Naive thymus-derived CD4-positive, alpha-beta T cell (primary cell): Measurements from ENCODE around the gene PLA2G2F. TPM values are rescaled to one million over a fixed set of nuclear protein-coding genes. Genes with fewer than 3 reads are reported as not detected.
A peak's percentile ranks its signal among the peaks of the same experiment; 100 is the strongest.

Source experiments
- ATAC-seq: fragments of 150-1000 bp; cut with Tn5 transposase; 2 replicates; pipeline ENCODE4 v1.10.0; 2021; ENCODE audit warnings: mild to moderate bottlenecking, moderate library complexity
- CTCF ChIA-PET: fragments of 350-600 bp; sonication (Branson Sonifier 250); formaldehyde crosslinking; loops from one replicate; lab custom pipeline; 2021; ENCODE audit warnings: antibody characterized with exemption; lab: Charles Lee
- POLR2A ChIA-PET: fragments of 350-600 bp; sonication (Branson Sonifier 250); formaldehyde crosslinking; loops from one replicate; lab custom pipeline; 2021; ENCODE audit warnings: antibody characterized with exemption, inconsistent platforms; lab: Charles Lee
- DNase-seq, 9 donors: peaks; one replicate each; pipeline versions ENCODE4 v3.0.0 to v3.0.0-alpha.2; 2020 to 2022; ENCODE audit warnings: mixed read lengths in 1 of 9
- H3K27ac ChIP-seq: one replicate; pipeline ENCODE4 v1.7.0; 2013; ENCODE audit warnings: mild to moderate bottlenecking, low read depth, low read length, moderate library complexity
- H3K27me3 ChIP-seq, 2 donors: one replicate each; pipeline ENCODE4 v1.7.0; 2013; ENCODE audit warnings: low read length in 2 of 2, mild to moderate bottlenecking in 2 of 2, moderate library complexity in 2 of 2; ENCODE audit not compliant: control insufficient read depth in 2 of 2, insufficient read depth in 2 of 2
- H3K36me3 ChIP-seq, 3 experiments: 1 replicate in 2 of 3; 2 replicates in 1 of 3; pipeline ENCODE4 v1.7.0; 2013; ENCODE audit warnings: low read length in 3 of 3, mild to moderate bottlenecking in 3 of 3, moderate library complexity in 1 of 3; ENCODE audit not compliant: insufficient read depth in 3 of 3, control insufficient read depth in 2 of 3
- H3K4me1 ChIP-seq, 2 donors: one replicate each; pipeline ENCODE4 v1.7.0; 2013; ENCODE audit warnings: low read length in 2 of 2, mild to moderate bottlenecking in 2 of 2, moderate library complexity in 1 of 2; ENCODE audit not compliant: control insufficient read depth in 2 of 2, insufficient read depth in 2 of 2
- H3K4me3 ChIP-seq: 2 replicates; pipeline ENCODE4 v1.7.0; 2013; ENCODE audit warnings: mild to moderate bottlenecking, low read length
- H3K9me3 ChIP-seq, 3 experiments: 1 replicate in 2 of 3; 2 replicates in 1 of 3; pipeline ENCODE4 v1.7.0; 2013; ENCODE audit warnings: low read length in 3 of 3; ENCODE audit not compliant: control insufficient read depth in 2 of 3
- H3K27ac Mint-ChIP-seq, 9 donors: one replicate each; pipeline ENCODE4 v1.8.0; 2020 to 2022; ENCODE audit warnings: mixed read lengths in 9 of 9, mild to moderate bottlenecking in 8 of 9, moderate library complexity in 5 of 9, inconsistent platforms in 2 of 9
- H3K27me3 Mint-ChIP-seq, 5 donors: one replicate each; pipeline ENCODE4 v1.8.0; 2021 to 2022; ENCODE audit warnings: mixed read lengths in 5 of 5, mild to moderate bottlenecking in 1 of 5
- H3K36me3 Mint-ChIP-seq, 5 donors: one replicate each; pipeline ENCODE4 v1.8.0; 2020 to 2022; ENCODE audit warnings: mixed read lengths in 5 of 5, mild to moderate bottlenecking in 3 of 5, inconsistent platforms in 1 of 5
- H3K4me1 Mint-ChIP-seq, 7 donors: one replicate each; pipeline ENCODE4 v1.8.0; 2020 to 2022; ENCODE audit warnings: mixed read lengths in 7 of 7, mild to moderate bottlenecking in 3 of 7, inconsistent platforms in 1 of 7
- H3K4me3 Mint-ChIP-seq, 10 donors: one replicate each; pipeline ENCODE4 v1.8.0; 2020 to 2022; ENCODE audit warnings: mild to moderate bottlenecking in 10 of 10, mixed read lengths in 10 of 10, moderate library complexity in 6 of 10, inconsistent platforms in 2 of 10
- H3K9me3 Mint-ChIP-seq, 11 donors: one replicate each; pipeline ENCODE4 v1.8.0; 2020 to 2022; ENCODE audit warnings: mixed read lengths in 11 of 11, mild to moderate bottlenecking in 4 of 11, inconsistent platforms in 1 of 11, moderate library complexity in 1 of 11
- intact Hi-C, 2 donors: fragments of 100-400 bp; cut with micrococcal nuclease; formaldehyde crosslinking; loops; one replicate each; pipeline ENCODE4 v1.15.1; 2023
- polyA plus RNA-seq, 2 donors: library from polyadenylated mRNA; unstranded; fragments of 300-500 nt; fragmentation: Illumina TruSeq; gene quantifications; one replicate each; pipeline ENCODE4 v1.2.3, GENCODE V29; 2021
- total RNA-seq, 6 experiments: library from RNA in 5 of 6; stranded (reverse) in 5 of 6; gene quantifications; 1 replicate in 5 of 6; 2 replicates in 1 of 6; pipeline ENCODE4 v1.2.3 and lab custom pipeline; 2021 to 2026

Gene PLA2G2F
- total and polyA plus RNA-seq, 7 experiments from 2014 or later, result not detected

DNA sequence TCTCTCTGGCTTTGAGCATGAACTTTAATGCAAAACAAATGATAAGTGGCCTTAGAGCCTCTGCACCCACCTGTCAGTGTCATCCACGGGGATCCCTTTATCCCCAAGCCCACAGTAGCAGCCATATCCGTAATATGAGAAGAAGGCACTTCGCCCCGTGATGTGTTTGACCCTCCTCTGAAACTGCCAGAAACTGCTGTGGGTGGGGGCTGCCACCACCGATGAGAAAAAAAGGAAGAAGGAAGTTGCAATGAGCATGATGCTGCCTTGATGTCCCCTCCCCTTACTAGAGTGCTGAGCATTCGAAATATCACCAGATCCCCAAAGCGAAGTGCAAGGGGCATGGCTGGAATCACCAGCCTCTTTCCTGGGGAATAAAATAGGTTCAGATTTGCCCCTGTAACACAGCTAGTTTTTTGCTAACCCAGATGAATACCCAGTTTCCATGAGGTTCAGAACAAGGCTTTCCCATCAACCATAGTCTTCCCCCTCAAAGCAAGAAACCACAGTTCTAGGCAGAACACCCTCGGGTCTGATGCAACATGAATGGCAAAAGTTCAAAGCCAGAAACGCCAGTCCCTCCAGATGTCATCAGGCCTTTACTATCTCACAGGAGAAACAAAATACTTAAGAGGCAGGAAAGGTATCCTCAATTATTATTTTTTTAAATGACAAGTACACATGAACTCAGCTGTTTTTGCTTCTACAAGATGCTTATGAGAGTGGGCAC, 36.0 kb downstream of the PLA2G2F start:
- no peak for DNase-seq
- ChIA-PET CTCF (interaction anchor here (0.6 kb wide), 1 partner anchor 37 kb away, joined by 3 read pairs; no protein-coding TSS in a partner anchor), POLR2A (no interaction called here)
- H3K4me3 Mint-ChIP-seq, result peak overlapping the region in 1 of 10 donors; percentile 0
- H3K4me1 Mint-ChIP-seq, result peaks cover 10 to 29% (median 20%) of the 10 kb centered on the region in 7 donors
- peak overlapping the region in 1 of 9 donors; percentile 18 for H3K27ac Mint-ChIP-seq
- H3K36me3 ChIP-seq, result no peaks in the 10 kb centered on the region
- H3K9me3 Mint-ChIP-seq, result peaks cover 0 to 11% (median 0%) of the 10 kb centered on the region in 11 donors
- H3K4me3 ChIP-seq, result no peak overlapping the region
- peaks cover 0 to 8% of the 10 kb centered on the region in 2 donors for H3K4me1 ChIP-seq
- H3K9me3 ChIP-seq, result no peaks in the 10 kb centered on the region
- no peaks in the 10 kb centered on the region for H3K27me3 Mint-ChIP-seq
- H3K27ac ChIP-seq, result no peak overlapping the region
- ATAC-seq, result no peak
- H3K36me3 Mint-ChIP-seq, result peaks cover 0 to 12% (median 0%) of the 10 kb centered on the region in 5 donors
- no peaks in the 10 kb centered on the region for H3K27me3 ChIP-seq
- intact Hi-C loops, result no loop called here

DNA sequence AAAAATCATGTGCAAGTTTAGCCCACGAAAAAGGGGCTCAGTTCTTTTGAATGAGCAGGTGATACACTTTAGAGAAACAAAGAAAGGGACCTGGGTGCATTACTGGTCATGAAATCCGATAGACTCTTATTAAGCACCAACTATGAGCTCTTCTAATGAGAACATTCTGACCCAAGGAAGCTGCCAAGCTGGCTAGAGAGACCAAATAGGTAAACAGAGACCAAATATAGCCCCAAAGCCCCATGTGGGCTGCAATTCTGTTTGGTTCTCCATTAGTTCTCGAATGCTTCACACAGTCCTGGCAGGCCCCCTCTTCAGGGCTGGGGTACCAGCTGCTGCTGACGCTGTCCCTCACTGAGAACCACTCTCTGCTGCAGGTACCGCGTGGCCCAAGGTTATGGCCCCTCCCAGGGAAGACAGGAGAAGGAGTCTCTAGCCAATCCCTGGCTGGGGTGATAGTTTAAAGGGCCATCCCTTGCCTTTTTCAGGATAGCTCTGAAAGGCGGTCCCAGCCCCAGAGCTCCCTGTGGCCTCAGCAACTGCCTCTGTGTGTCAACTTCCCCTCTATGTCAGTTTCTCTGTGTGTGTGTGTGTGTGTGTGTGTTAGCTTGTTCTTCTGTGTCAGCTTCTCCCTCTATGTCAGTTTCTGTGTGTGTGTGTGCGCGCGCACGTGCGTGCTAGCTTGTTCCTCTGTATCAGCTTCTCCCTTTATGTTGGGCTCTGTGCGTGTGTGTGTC, 39.7 kb downstream of the PLA2G2F start:
- no peak for DNase-seq
- Mint-ChIP-seq H3K27ac (peak overlapping the region in 3 of 9 donors; percentile 1 to 78 (median 64)), H3K4me1 (peaks cover 10 to 26% (median 17%) of the 10 kb centered on the region in 7 donors), H3K4me3 (no peak overlapping the region), H3K9me3 (peaks cover 0 to 12% (median 0%) of the 10 kb centered on the region in 11 donors), H3K36me3 (peaks cover 0 to 15% (median 0%) of the 10 kb centered on the region in 5 donors), H3K27me3 (no peaks in the 10 kb centered on the region)
- Histone ChIP-seq H3K27me3 (no peaks in the 10 kb centered on the region), H3K36me3 (no peaks in the 10 kb centered on the region), H3K4me1 (no peaks in the 10 kb centered on the region), H3K9me3 (no peaks in the 10 kb centered on the region), H3K4me3 (no peak overlapping the region), H3K27ac (no peak overlapping the region)
- ATAC-seq, result no peak
- intact Hi-C loops, result no loop called here
- CTCF ChIA-PET, result interaction anchor here (0.8 to 2.5 kb wide), 3 partner anchors 16 to 26 kb away, joined by 3 to 9 read pairs (median 3); no protein-coding TSS in a partner anchor
- POLR2A ChIA-PET, result no interaction called here

- peaks cover 0 to 17% (median 0%) of the 10 kb centered on the region in 5 donors for H3K36me3 Mint-ChIP-seq
- DNase-seq (no peak), ATAC-seq (no peak)
- ChIA-PET CTCF (interaction anchor here (0.8 to 2.5 kb wide), 3 partner anchors 15 to 34 kb away, joined by 3 to 9 read pairs (median 3); no protein-coding TSS in a partner anchor), POLR2A (no interaction called here)
- peaks cover 14 to 33% (median 24%) of the 10 kb centered on the region in 7 donors for H3K4me1 Mint-ChIP-seq
- no peaks in the 10 kb centered on the region for H3K27me3 ChIP-seq
- peak overlapping the region in 3 of 9 donors; percentile 1 to 82 (median 78) for H3K27ac Mint-ChIP-seq
- intact Hi-C loops, result loop anchor here in 1 of 2 donors (10.0 kb wide), 1 partner anchor 995 kb away; the partner anchor contains the start of gene EIF4G3
- peaks cover 0 to 12% (median 0%) of the 10 kb centered on the region in 11 donors for H3K9me3 Mint-ChIP-seq
- H3K4me3 ChIP-seq, result no peak overlapping the region
- H3K27ac ChIP-seq, result no peak overlapping the region
- no peak overlapping the region for H3K4me3 Mint-ChIP-seq
- H3K9me3 ChIP-seq, result no peaks in the 10 kb centered on the region
- peaks cover 0 to 2% (median 0%) of the 10 kb centered on the region in 5 donors for H3K27me3 Mint-ChIP-seq
- no peaks in the 10 kb centered on the region for H3K36me3 ChIP-seq
- peaks cover 0 to 1% of the 10 kb centered on the region in 2 donors for H3K4me1 ChIP-seq
These were observed 40.4 kb downstream of the PLA2G2F start for GRCh38 chr1:20179371-20180128.

GRCh38 chr1:20180129-20180843, 41.2 kb downstream of the PLA2G2F start:
- CTCF ChIA-PET, result interaction anchor here (1.0 to 2.5 kb wide), 2 partner anchors 14 to 33 kb away, joined by 3 to 9 read pairs; no protein-coding TSS in a partner anchor
- POLR2A ChIA-PET, result no interaction called here

GRCh38 chr1:20180844-20181207, 41.7 kb downstream of the PLA2G2F start:
- H3K4me1 ChIP-seq, result peaks cover 4 to 11% of the 10 kb centered on the region in 2 donors
- ATAC-seq (no peak), DNase-seq (no peak)
- H3K27ac ChIP-seq, result no peak overlapping the region
- no peaks in the 10 kb centered on the region for H3K9me3 ChIP-seq
- intact Hi-C loops, result loop anchor here in 1 of 2 donors (10.0 kb wide), 1 partner anchor 994 kb away; the partner anchor contains the start of gene EIF4G3
- Mint-ChIP-seq H3K4me3 (no peak overlapping the region), H3K27ac (no peak overlapping the region), H3K27me3 (peaks cover 0 to 2% (median 0%) of the 10 kb centered on the region in 5 donors), H3K4me1 (peaks cover 20 to 39% (median 28%) of the 10 kb centered on the region in 7 donors), H3K9me3 (peaks cover 0 to 12% (median 0%) of the 10 kb centered on the region in 11 donors), H3K36me3 (peaks cover 0 to 17% (median 0%) of the 10 kb centered on the region in 5 donors)
- H3K4me3 ChIP-seq, result no peak overlapping the region
- ChIA-PET CTCF (interaction anchor here (2.5 kb wide), 1 partner anchor 14 kb away, joined by 9 read pairs; no protein-coding TSS in a partner anchor), POLR2A (no interaction called here)
- no peaks in the 10 kb centered on the region for H3K36me3 ChIP-seq
- no peaks in the 10 kb centered on the region for H3K27me3 ChIP-seq

More at GRCh38 chr1:20180129-20180843, 41.2 kb downstream of the PLA2G2F start:
- no peaks in the 10 kb centered on the region for H3K36me3 ChIP-seq
- no peak for ATAC-seq
- H3K4me3 ChIP-seq, result no peak overlapping the region
- H3K9me3 Mint-ChIP-seq, result peaks cover 0 to 12% (median 0%) of the 10 kb centered on the region in 11 donors
- DNase-seq, result no peak
- intact Hi-C loops, result loop anchor here in 1 of 2 donors (10.0 kb wide), 1 partner anchor 995 kb away; the partner anchor contains the start of gene EIF4G3
- H3K9me3 ChIP-seq, result no peaks in the 10 kb centered on the region
- H3K27ac ChIP-seq, result no peak overlapping the region
- H3K27me3 ChIP-seq, result no peaks in the 10 kb centered on the region
- no peak overlapping the region for H3K4me3 Mint-ChIP-seq
- H3K4me1 Mint-ChIP-seq, result peaks cover 17 to 35% (median 26%) of the 10 kb centered on the region in 7 donors
- H3K27ac Mint-ChIP-seq, result peak overlapping the region in 3 of 9 donors; percentile 20 to 82 (median 78)
- H3K36me3 Mint-ChIP-seq, result peaks cover 0 to 17% (median 0%) of the 10 kb centered on the region in 5 donors
- peaks cover 0 to 8% of the 10 kb centered on the region in 2 donors for H3K4me1 ChIP-seq
- peaks cover 0 to 2% (median 0%) of the 10 kb centered on the region in 5 donors for H3K27me3 Mint-ChIP-seq
